Measurements from ENCODE around the gene CMSS1. TPM values are rescaled to one million over a fixed set of nuclear protein-coding genes. Genes with fewer than 3 reads are reported as not detected.
A peak's percentile ranks its signal among the peaks of the same experiment; 100 is the strongest.

CMSS1 gene
- total and polyA plus RNA-seq, 12 donors: 16.2 to 75.6 (median 33.0) TPM

DNA sequence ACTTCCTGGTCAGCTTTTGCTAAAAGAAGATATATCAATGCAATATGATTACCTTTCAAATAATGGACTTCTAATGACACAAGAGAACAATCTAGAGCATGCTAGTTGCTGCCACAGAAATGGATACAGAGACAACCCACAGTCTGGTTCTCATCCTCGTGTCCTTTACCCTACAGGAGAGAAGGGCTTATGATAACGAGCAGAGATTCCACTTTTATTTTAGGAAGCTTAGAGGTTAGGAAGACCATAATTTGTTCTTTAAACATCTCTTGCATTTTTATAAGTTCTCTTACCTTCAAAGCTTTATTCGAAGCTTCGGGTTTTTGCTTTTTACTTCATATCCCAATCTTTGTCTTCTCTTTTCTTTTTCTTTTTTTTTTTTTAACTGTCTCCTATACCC is 257.5 kb downstream of the CMSS1 start:
- DNase-seq: no peak
- H3K4me1 ChIP-seq (replicated peaks in 1 of 2): peaks cover 4 to 24% of the 10 kb centered on the region in 2 donors
- intact Hi-C loops (cut with DNase I): loop anchor here in 1 of 2 donors (10.0 kb wide), 1 partner anchor 80 kb away; no protein-coding TSS in a partner anchor
- no peak overlapping the region for H3K27ac ChIP-seq
- 92 to 99% (median 97%) methylated on average over 4 of the region's 4 CpGs for WGBS, 4 donors
- H3K9me3 ChIP-seq (replicated peaks in 1 of 3): no peaks in the 10 kb centered on the region
- H3K4me3 ChIP-seq: no peak overlapping the region
- no peaks in the 10 kb centered on the region for H3K36me3 ChIP-seq (replicated peaks in 1 of 2)
- no peak for TF ChIP-seq POLR2A (IDR thresholded peaks at IDR 0.05)
- TF ChIP-seq, protein P1, sequence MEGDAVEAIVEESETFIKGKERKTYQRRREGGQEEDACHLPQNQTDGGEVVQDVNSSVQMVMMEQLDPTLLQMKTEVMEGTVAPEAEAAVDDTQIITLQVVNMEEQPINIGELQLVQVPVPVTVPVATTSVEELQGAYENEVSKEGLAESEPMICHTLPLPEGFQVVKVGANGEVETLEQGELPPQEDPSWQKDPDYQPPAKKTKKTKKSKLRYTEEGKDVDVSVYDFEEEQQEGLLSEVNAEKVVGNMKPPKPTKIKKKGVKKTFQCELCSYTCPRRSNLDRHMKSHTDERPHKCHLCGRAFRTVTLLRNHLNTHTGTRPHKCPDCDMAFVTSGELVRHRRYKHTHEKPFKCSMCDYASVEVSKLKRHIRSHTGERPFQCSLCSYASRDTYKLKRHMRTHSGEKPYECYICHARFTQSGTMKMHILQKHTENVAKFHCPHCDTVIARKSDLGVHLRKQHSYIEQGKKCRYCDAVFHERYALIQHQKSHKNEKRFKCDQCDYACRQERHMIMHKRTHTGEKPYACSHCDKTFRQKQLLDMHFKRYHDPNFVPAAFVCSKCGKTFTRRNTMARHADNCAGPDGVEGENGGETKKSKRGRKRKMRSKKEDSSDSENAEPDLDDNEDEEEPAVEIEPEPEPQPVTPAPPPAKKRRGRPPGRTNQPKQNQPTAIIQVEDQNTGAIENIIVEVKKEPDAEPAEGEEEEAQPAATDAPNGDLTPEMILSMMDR (IDR thresholded peaks at IDR 0.05): no peak
- no peaks in the 10 kb centered on the region for H3K27me3 ChIP-seq

DNA sequence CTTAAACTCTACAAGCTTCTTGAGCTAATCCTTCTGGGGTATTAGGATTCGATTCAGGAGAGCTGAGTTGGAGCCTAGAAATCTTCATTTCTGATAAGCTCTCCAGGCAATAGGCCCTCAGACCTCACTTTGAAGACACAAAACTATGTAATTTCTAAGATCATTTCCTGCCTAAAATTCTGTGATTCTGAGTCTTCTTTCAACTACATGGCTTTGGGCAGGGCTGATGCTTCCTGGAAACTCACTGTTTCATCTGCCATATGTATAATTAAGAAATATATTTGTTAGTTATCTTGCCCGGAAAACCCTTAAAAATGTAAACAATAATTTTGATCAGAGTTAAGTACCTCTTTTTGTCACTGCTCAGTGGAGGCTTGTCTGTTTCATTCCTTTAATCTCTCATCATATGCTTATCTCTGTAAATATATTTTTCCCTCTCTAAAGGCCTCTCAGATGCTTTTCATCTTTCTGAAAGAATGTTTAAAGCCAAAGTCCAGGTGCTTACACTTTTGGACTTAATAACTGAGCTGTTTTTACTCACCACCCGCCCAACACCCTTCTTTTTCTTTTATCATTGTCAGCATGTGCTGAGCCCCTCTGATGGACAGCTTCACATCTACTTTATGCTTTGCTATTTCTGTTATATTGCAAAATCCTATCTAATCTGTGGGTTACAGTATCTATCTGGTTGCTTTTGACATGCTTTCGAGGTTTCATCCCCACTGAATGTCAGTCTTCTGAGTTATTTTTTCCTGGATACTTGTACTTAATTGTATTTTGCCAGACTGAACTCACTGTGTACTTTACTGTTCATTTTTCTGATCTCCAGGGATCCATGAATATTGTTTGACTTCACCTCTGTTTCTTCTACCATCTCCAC is 258.4 kb downstream of the CMSS1 start:
- 74 to 82% (median 77%) methylated on average over 4 of the region's 4 CpGs for WGBS, 4 donors
- Histone ChIP-seq H3K27ac (peak overlapping the region in 2 of 5 donors; percentile 37 to 49), H3K4me1 (replicated peaks in 1 of 2) (peaks cover 4 to 24% of the 10 kb centered on the region in 2 donors), H3K36me3 (replicated peaks in 1 of 2) (no peaks in the 10 kb centered on the region), H3K27me3 (no peaks in the 10 kb centered on the region), H3K9me3 (replicated peaks in 1 of 3) (no peaks in the 10 kb centered on the region), H3K4me3 (no peak overlapping the region)
- intact Hi-C loops (cut with DNase I): loop anchor here in 1 of 2 donors (10.0 kb wide), 1 partner anchor 79 kb away; no protein-coding TSS in a partner anchor
- no peak for DNase-seq
- TF ChIP-seq POLR2A (IDR thresholded peaks at IDR 0.05): no peak
- TF ChIP-seq, protein P1 (IDR thresholded peaks at IDR 0.05): no peak

DNA sequence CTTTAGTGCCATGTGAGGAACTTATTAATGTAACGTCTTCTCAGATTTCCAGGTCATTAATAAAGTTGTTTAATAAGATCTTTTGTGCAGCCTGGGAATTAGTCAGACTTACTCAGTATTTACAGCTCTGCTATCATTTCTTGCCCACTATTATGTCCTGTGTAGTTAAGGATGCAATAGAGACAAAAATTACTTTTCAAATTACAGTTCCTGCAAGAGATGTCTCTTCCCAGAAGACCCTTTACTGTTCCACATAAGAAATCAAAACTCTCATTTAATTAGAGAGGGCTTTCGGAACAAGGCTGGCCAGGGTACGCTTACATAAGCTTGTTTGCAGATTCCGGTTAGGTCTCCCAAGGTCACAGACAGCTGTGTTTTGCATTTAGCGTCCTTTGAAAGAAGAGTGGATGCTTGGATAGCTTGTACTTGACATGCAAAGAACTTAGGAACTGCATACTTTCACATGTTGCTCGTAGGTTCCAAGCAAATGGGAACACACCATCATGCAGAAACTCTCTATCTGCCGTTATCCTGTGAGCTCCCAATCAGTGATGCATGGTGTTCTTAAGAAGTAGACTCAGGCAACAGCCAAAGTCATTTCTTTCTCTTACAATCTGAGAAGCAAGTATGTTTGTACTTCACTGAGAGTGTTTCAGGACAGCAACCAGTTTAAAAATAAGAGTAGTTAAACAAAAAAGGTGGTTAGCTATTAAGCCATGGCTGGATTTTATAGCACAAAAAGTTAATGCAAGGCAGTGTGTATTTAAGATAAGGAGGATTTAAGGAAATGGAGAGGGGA is 259.3 kb downstream of the CMSS1 start:
- TF ChIP-seq POLR2A (IDR thresholded peaks at IDR 0.05): no peak
- TF ChIP-seq, protein P1 (IDR thresholded peaks at IDR 0.05): no peak
- Histone ChIP-seq H3K27me3 (no peaks in the 10 kb centered on the region), H3K9me3 (replicated peaks in 1 of 3) (no peaks in the 10 kb centered on the region), H3K36me3 (replicated peaks in 1 of 2) (no peaks in the 10 kb centered on the region), H3K4me1 (replicated peaks in 1 of 2) (peaks cover 4 to 24% of the 10 kb centered on the region in 2 donors), H3K4me3 (peak overlapping the region in 1 of 4 donors; percentile 24), H3K27ac (peak overlapping the region in 2 of 5 donors; percentile 37 to 49)
- 36 to 45% (median 42%) methylated on average over 7 of the region's 7 CpGs for WGBS, 4 donors
- intact Hi-C loops (cut with DNase I): loop anchor here in 1 of 2 donors (10.0 kb wide), 1 partner anchor 78 kb away; no protein-coding TSS in a partner anchor
- DNase-seq: peak in 5 of 7 donors; percentile 39 to 73 (median 44)

DNA sequence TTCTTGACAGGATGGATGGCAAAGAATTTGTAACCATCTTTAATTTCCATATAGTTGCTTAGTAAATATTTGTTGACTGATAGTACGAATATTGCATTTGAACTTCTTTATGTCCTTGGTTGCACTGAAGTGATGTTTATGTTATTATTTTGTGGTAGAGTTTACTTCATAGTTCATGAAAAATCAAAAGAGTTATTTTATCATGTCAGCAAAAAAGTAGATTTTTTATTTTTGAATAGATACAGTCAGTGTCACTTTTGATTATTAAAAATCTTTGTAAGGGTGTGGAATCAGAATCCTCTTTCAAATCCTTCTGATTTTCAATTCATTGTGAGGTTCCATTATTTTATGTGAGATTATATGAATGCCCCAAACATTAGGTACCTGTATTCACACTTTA is 261.7 kb downstream of the CMSS1 start:
- intact Hi-C loops (cut with DNase I): loop anchor here in 1 of 2 donors (10.0 kb wide), 1 partner anchor 75 kb away; no protein-coding TSS in a partner anchor
- TF ChIP-seq POLR2A (IDR thresholded peaks at IDR 0.05): no peak
- TF ChIP-seq, protein P1 (IDR thresholded peaks at IDR 0.05): no peak
- H3K4me1 ChIP-seq (replicated peaks in 1 of 2): peaks cover 4 to 17% of the 10 kb centered on the region in 2 donors
- no peaks in the 10 kb centered on the region for H3K27me3 ChIP-seq
- H3K4me3 ChIP-seq: no peak overlapping the region
- no peak for DNase-seq
- WGBS, 4 donors: 96 to 98% (median 97%) methylated on average over 1 of the region's 1 CpG
- H3K36me3 ChIP-seq (replicated peaks in 1 of 2): no peaks in the 10 kb centered on the region
- H3K9me3 ChIP-seq (replicated peaks in 1 of 3): no peaks in the 10 kb centered on the region
- H3K27ac ChIP-seq: no peak overlapping the region

Data from adrenal gland (tissue), 12 donors.